HPDE6-E6E7 (cell line): ENCODE data around the gene KLF2.
A peak's percentile ranks its signal among the peaks of the same experiment; 100 is the strongest.
"Not testable (repeated sequence)": the region's sequence is repeated elsewhere in the genome, so short reads cannot be mapped to it uniquely, and the experiment has no call there.

Experiments
- DNase-seq: peaks from one replicate; pipeline ENCODE4 v3.0.0; 2011; ENCODE audit warnings: missing footprints; ENCODE audit errors: extremely low spot score

Gene KLF2

GRCh38 chr19:16324384-16325160, at the start of gene KLF2:
Gene KLF2 (plus strand): TSS chr19:16324826. CDS start chr19:16324924, 98 bp downstream.
- peak; percentile 66 for DNase-seq

- no peak for DNase-seq
These were observed 44.3 kb upstream of the KLF2 start for GRCh38 chr19:16280306-16280705.

DNA sequence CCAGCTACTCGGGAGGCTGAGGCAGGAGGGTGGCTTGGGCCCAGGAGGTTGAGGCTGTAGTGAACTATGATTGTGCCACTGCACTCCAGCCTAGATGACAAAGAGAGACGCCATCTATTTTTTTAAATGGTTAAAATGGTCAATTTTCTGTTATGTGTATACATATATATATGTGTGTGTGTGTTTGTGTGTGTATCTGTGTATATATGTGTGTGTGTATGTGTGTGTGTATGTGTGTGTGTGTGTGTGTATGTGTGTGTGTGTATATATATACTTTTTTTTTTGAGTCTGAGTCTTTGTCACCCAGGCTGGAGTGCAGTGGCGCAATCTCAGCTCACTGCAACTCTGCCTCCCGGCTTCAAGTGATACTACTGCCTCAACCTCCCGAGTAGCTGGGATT, 42.9 kb upstream of the KLF2 start:
- no peak for DNase-seq

- DNase-seq = no peak
These were observed 41.2 kb upstream of the KLF2 start for GRCh38 chr19:16283210-16284061.

GRCh38 chr19:16284505-16284904, 40.1 kb upstream of the KLF2 start:
- DNase-seq = no peak

GRCh38 chr19:16285079-16285478, 39.5 kb upstream of the KLF2 start:
- DNase-seq = not testable (repeated sequence)

DNA sequence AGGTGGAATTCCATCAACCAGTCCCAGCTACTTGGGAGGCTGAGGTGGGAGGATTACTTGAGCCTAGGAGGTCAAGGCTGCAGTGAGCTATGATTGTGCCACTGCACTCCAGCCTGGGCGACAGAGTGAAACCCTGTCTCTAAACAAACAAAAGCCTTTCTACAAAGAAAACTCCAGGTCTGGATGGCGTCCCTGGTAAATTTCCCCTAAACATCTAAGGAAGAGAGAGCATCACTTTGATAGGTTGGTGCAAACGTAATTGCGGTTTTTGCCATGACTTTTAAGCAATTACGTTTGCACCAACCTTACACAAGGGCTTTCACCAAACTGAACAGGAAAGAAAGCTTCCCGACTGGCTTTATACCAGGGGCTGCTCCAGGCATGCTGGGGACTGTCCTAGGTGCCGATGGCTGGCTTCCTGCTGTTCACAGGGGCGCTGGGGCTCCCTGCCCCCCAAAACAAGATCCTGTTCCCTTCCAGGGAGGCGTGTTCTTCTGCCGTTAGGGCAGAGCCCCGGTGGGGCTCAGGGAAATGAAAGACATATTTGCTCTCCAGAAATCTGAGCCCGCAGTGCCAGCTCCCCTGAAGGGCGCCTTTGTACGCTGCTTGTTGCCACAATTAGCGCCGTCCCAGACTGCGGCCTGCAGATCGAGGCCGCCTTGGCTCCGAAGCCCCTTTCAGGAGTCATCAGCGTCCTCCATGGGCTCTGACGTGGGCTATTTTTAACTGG, 38.7 kb upstream of the KLF2 start:
- DNase-seq = no peak

GRCh38 chr19:16288544-16288943, 36.1 kb upstream of the KLF2 start:
- no peak for DNase-seq

GRCh38 chr19:16289594-16289993, 35.0 kb upstream of the KLF2 start:
- no peak for DNase-seq

DNA sequence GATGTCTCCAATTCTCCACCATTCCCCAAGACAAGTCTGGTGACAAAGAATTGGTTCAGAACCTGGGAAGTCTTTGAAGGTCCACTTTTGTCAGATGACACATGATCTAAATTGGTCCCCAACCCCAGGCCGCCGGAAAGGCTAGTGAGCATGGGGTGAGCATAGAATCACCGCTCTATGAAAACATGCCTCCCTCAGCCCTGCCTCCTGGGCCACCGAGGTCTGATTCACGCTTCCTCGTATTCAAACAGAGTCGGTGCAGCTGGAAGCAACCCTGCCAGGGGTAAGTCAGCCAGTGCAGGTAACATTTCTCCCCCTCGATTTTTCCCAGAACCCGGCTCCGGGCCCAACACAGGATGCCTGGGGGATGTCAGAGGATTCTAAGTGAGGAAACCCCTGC, 33.9 kb upstream of the KLF2 start:
- DNase-seq = no peak

DNA sequence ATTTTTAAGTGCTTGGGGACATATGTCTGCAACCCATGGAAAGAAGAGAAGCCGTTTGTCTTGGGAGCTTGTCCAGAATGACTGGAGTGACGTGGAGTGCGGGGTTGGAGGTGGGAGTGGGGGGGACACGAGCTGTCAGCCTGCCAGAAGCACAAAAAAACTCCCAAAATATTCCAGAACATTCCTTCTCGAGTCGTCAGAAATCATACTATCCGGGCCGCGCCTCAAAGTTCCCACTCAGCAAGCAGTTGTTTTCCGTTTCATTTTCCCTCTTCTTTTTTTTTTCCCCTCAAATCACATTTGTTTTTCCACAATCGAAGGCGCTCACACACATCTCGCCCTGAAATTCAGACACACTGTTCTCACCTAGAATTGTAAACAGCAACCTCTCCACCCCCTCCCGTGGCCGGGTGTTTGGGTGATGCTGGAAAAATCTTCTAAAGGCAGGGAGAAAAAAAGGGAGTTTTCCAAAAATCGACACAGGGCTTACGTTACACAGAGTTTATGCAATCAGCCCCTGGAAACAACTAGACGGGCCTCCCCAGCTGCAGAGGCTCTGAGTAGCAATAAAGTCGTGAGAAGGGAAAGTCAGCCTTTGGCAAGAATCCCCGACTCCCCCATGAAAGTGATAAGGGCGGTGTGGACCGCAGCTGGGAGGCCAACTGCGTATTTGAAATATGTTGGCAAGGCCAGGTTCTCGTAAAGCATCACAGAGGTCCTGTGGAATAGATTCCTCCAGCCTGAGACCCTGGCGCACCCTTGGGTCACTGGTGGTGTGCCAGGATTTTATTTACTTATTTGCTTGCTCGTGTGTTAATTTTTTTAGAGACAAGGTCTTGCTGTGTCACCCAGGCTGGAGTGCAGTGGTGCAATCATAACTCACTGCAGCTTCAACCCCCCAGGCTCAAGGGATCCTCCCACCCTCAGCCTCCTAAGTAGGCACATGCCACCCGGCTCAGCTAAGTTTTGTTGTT, 31.2 kb upstream of the KLF2 start:
- no peak for DNase-seq

GRCh38 chr19:16295057-16295456, 29.6 kb upstream of the KLF2 start:
- no peak for DNase-seq

DNA sequence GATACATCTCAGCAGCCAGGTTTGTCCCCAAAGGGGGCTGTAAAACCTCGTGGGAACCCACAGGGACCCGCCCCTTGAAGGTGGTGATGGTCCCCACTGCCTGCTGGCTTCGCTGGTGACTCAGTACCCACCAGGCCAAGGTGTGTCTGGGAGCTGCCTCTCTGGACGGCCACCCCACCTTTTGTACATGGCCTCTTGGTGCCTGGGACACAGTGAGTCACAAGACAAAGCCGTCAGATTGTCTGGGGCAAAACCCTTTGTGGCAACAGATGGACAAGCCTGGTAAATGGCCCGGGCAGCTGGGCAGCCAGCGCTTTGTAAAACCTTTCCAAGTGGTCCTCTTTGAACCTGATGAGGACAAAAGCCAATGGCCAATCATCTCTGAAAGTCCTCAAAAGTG, 27.9 kb upstream of the KLF2 start:
- DNase-seq = no peak

DNA sequence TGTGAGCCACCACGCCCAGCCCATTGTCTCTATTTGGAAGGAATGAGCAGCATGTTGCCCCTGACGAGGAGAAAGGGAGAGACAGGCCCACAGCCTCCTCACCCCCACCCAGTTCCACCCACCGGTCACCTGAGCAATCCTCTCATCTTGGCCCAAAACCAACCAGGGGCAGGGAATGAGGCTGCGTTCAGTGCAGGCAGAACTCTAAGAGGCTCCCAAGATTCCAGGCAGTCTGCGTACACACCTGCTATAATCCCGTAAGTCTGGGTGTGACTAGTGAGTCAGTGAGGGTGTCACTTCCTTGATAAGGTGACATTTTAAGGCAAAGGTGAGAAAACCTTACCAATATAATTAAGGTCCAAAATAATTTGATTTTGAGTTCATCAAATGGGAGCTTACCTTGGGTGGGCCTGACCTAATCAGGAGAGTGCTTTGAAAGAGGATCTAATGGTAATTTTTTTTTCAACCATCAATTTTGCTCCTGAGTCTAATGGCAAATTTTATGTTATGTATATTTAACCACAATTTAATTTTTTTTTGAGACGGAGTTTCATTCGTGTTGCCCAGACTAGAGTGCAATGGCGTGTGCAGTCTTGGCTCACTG, 26.9 kb upstream of the KLF2 start:
- no peak for DNase-seq

GRCh38 chr19:16298334-16298733, 26.3 kb upstream of the KLF2 start:
- DNase-seq = no peak

- peak; percentile 54 for DNase-seq
These were observed 22.5 kb upstream of the KLF2 start for GRCh38 chr19:16301999-16302694.

GRCh38 chr19:16303755-16304154, 20.9 kb upstream of the KLF2 start:
- no peak for DNase-seq

- DNase-seq = not testable (repeated sequence)
These were observed 20.1 kb upstream of the KLF2 start for GRCh38 chr19:16304511-16304910.

- DNase-seq = not testable (repeated sequence)
These were observed 19.6 kb upstream of the KLF2 start for GRCh38 chr19:16305060-16305459.
